ENCODE measurements around the gene MACROD1. TPM values are rescaled to one million over a fixed set of nuclear protein-coding genes. Genes with fewer than 3 reads are reported as not detected.

Gene MACROD1
- total RNA-seq, 2 donors from 2014 or later: 31.6 to 47.0 TPM

DNA sequence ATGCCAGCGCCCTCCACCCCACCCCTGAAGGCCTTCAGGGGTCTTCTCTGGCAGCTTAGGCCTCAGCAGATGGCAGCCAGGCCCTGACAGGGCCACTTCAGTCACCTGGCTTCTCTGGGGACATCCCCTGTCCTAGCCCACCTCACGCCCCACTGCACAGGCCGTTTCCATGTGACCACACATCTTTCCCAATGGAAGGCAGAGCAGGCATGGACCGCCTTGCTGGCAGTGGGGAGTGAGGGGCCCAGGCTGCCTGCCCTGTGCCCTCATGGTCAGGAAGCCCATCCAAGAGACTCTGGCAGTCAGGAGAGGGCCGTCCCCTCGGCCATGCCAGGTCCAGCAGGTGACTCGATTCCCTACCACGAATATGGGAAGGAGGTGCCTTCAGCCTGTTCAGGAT, 25.8 kb downstream of the MACROD1 start:
- no peak for DNase-seq
- intact Hi-C loops (cut with DNase I, micrococcal nuclease): no loop called here
- ATAC-seq: no peak

DNA sequence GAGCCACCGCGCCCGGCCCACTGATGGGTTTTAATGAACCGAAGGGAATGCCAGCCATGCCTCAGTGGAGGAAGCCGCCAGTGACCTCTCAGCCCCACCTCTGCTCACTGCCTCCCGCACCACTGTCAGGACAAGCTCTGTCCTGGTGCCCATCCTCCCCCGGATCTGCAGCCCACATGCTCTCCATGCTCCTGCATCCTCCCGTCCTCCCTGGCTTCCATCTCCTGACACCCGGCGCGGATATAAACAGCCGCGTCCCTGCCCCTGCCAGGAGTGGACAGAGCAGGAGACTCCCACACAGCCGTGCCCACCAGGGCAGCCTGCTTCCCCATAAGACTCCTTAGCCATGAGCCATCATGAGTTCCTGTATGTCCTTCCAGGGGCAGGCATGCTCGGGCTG, 26.9 kb downstream of the MACROD1 start:
- ATAC-seq (no peak), DNase-seq (peak in 1 of 2 donors; percentile 38)
- intact Hi-C loops (cut with DNase I, micrococcal nuclease): no loop called here

DNA sequence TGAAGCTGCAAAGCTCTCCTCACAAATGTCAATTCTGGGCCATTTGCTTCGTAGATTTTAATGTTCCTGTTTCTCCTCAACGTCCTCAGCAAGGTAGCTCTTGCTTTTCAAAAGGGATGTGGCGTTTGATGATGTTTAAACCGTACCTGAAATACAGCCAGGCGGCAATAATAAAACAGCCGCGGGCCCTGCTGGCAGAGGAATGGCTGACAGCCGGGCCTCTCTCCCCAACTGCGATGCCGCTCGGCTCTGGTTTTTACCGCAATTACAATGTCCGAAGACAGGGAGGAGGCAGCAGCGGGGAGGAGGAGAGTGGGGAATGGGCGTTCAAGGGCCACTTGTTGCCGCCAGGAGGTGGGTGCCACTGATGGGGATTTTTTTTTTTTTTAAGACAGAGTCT, 27.5 kb downstream of the MACROD1 start:
- DNase-seq: no peak
- ATAC-seq: no peak
- intact Hi-C loops (cut with DNase I, micrococcal nuclease): no loop called here

DNA sequence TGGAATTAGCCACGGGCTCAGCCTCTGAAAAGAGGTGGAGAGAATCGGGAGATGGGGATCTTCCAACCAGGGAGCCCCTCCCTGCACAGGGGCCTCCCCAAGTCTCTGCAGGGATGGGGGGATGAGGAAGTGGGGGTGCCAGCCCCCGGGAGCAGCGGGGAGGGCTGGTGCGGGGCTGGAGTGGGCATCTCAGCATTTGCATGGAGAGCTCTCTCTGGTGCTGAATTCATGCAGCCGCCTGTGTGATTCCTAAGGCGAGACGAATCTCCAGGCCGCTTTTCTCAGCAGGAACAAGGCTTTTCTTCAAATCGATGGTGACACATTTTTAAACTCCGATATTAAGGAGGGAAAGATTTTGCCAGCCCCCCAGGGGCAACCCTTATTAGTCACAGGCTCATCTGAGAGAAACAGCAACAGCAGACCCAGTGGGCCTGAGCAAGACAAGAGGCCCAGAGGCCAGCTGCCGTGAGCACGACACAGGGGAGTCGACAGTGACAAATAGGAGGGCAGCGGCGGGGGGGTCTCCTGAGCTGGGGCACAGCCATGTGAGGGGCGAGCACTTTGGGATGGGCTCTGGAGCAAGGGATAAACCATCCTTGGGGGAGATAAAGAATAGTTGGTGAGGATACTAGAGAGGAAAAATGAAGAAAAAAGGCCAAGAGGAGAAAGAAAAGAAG, 29.0 kb downstream of the MACROD1 start:
- intact Hi-C loops (cut with DNase I, micrococcal nuclease): no loop called here
- DNase-seq (no peak), ATAC-seq (no peak)

DNA sequence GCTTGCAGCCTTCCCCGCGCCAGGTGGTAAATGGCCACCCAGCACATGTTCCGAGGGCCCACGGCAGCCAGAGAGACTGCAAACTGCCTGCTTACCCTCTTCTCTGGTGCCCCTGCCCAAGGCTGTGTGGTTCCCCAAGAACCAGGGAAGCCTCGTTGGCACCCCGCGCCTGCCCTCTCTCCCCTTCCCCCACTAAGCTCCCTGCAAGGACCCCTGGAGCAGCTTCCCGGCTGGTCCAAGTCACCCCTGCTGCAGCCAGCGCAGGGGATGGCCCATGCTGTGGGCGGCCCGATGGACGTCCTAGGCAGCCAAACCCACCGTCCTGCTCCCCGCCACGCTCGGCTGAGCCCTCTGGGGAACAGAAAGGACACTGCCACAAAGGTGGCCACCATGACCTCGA, 30.2 kb downstream of the MACROD1 start:
- intact Hi-C loops (cut with DNase I, micrococcal nuclease): no loop called here
- no peak for ATAC-seq
- no peak for DNase-seq

DNA sequence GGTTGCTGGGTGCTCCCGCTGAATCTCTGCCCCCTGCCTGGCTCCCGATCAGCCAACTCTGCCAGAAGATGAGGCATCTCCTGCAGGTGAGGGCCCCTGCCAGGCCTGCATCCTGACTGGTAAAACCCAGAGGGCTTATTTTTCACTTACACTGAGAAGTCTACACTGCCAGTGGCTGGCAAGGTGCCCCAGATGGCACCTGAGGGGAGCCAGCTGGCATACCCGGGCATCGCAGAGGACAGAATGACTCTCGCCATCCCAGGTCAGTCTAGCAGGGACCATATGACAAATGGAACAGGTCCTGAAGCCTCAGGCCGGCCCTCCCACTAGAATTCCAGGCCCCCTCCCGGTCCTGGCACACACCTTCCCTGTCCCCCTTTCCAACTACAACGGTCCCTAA, 30.9 kb downstream of the MACROD1 start:
- intact Hi-C loops (cut with DNase I, micrococcal nuclease): no loop called here
- no peak for ATAC-seq
- DNase-seq: no peak

DNA sequence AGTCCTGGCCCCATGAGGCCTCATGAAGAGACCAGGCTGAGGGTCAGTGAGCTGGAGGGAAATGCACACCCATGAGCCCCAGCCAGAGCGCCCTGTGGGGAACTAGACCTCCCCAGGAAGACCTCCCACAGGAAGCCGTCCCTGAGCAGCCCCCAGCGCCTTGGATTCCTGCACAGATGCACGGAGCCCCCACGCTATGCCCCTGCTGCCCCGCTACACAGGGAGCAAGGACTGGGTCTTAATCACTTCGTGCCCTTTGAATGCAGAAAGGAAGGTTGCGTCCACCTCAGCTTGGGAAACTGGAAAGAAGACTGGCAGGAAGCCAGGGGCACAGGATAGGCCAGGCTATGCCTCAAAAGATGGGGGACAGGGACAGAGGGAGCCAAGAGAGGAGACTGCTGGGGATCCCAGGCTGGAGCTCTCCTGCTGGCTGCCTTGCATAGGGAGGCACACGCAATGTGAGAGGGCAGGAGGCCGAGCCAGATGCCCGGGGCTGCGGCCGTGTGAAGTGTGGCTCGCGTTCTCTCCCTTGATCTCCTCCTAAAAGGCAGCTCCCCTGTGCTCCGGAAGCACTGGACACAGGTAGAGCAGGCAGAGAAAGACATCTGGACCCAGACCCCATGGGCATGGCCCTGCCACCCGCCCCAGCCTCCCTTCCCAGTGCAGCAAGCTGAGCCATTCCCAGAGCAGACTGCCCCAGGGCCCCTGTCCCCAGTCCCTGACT, 32.8 kb downstream of the MACROD1 start:
- DNase-seq: no peak
- intact Hi-C loops (cut with DNase I, micrococcal nuclease): no loop called here
- ATAC-seq: no peak

DNA sequence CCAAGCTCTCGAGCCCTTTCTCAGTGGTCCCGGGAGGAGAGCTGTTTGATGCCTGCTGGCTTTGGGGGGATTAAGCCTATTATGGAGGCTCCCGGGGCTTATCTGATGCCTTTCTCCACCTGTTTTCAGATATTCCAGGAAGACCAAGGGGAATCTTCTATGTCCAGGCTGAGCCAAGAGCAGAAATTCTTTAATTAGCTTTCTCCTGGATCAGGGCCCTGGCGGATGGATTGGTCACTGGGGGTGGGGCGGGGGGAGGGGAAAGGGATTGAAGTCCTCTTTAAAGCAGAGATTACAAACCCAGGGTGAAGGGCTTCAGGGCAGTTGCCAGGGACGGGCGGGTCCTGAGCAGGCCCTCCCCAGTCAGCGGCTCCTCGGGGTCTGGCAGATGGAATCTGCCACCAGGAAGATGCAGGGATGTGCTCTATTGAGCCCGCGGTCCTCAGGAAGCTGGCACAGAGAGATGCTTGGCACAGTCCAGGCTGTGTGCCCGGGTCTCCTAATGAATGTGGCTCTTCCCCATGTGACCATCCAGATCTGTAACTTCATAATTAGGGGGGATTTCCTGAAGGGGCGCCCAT, 33.6 kb downstream of the MACROD1 start:
- intact Hi-C loops (cut with DNase I, micrococcal nuclease): no loop called here
- no peak for ATAC-seq
- DNase-seq: no peak

DNA sequence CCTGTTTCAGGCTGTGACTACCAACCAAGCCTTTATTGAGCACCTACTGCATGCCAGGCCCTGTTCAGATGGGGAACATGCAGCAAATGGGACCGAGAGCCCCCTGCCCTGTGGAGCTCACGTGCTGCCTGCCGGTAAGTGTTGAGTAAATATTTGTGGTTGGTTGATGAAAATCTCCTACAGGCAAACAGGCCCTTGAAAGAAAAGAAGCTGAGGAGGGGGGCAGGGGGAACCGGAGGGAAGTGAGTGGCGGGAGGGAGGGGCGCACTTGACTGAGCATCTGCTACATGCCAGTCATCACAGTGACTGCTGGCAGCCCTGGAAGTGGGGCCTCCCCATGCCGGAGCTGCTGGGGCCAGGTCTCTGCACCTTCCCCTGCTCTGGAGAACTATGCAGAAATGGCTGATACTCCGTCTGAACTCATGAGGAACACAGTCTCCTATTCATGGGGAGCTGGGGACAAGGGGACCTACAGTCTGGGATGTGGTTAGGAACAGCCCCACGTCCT, 34.2 kb downstream of the MACROD1 start:
- DNase-seq (no peak), ATAC-seq (no peak)
- intact Hi-C loops (cut with DNase I, micrococcal nuclease): no loop called here

DNA sequence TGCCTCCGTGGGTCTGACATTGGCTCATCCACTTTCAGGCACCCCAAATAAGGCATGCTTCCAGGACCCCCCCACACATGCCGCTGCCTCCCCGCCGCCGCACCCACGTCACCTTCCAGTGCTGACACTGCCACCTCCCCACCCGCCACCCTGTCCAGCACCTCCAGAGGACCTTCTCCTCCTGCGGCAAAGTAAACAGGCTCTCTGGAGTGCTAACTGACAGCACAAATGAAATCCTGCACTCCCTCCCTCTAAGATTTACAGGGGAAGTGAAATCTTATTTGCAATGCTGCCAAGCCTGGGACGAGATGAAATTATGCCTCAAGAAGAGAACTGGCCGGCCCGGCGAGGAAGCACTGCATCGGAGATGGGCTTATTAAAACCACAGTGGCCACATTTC, 35.3 kb downstream of the MACROD1 start:
- intact Hi-C loops (cut with DNase I, micrococcal nuclease): no loop called here
- DNase-seq (no peak), ATAC-seq (no peak)

DNA sequence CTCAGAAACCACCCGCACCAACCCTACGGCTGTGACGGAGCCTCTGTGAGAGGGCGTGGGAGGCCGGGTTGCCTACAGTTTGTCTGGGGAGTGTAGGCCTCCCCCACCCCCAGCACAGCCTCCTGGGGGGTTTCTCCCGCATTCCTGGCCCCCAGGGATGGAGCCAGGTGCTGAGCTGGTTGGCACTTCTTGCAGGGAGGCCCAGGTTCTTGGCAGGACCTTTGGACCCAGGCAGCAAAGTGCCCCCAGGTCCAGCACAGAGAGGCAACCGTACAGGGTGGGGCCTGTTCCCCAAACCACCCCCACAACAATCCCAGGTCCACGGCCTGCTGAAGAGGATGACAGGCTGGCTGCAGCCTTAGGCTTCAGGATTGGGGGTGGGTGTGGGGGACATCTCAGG, 36.5 kb downstream of the MACROD1 start:
- no peak for ATAC-seq
- DNase-seq: no peak
- intact Hi-C loops (cut with DNase I, micrococcal nuclease): no loop called here

DNA sequence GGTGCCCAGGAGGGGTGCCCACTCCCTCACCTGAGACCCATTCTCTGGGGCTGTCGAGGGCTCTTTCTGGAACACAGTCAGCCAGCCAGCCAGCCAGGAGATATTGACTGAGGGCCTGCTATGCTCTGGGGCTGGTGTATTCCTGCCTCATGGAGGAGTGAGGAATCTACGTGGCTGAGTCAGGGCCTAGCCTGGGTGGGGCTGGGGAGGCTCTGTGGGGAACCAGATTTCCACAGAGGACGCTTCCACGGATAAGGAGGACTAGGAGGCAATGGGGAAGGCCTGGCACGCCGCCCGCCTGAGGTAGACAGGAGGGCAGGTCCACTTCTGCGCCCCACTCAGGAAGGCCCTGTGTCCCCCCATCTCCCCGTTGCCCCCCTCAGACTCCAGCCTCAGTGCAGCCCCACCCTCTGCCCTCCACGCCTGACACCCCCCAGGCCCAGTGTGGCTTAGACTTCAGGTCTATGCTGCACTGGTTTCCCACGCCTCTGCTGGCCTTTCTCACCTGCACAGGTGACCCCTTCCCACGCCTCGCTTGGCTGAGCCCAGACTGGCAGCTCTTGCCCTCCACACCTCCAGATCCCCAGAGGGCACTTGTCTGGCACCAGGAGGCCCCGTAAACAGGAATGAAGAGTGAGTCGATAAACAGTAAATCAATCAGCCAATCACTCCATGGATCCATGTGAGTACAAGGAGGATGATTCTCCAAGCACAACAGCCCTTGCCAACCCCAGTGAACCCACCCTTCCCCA, 37.5 kb downstream of the MACROD1 start:
- intact Hi-C loops (cut with DNase I, micrococcal nuclease): no loop called here
- peak; percentile 22 for ATAC-seq

DNA sequence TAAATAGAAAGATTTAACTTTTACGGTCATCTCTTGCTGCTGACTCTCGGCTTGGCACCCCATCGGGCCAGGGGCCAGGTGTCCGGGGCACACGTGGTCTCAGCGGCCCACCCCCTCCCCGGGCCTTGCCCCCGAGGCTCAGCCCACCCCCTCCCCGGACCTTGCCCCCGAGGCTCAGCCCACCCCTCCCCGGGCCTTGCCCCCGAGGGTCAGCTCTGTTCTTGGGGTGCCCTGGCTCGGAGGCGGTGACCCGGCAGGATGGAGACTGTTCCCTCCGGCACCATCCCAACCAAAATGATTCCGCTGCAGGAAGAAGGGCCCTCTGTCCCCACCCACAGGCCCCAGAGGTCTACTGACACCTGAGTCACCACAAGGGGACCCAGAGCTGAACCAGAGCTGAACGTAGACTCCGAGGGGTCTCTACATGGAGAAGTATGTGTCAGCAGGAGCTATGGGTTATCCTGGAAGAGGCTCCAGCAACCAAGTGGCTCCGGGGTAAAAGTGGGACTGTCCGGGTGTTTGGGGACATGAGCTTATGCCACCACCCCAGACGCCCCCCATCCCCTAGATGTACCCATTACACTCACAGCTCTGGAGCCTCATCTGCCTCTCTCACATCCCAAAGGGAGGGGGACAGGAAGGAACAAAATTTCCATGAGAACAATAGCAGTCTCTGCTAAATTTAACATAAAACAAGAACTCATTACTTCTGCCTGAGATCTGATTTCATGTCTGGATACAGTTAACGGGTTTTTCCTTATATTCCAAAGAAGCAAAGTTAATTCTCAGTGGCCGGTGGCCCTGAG, 38.4 kb downstream of the MACROD1 start:
- intact Hi-C loops (cut with DNase I, micrococcal nuclease): no loop called here
- ATAC-seq (no peak), DNase-seq (no peak)

More for the DNA sequence above, 37.5 kb downstream of the MACROD1 start:
- no peak for DNase-seq

DNA sequence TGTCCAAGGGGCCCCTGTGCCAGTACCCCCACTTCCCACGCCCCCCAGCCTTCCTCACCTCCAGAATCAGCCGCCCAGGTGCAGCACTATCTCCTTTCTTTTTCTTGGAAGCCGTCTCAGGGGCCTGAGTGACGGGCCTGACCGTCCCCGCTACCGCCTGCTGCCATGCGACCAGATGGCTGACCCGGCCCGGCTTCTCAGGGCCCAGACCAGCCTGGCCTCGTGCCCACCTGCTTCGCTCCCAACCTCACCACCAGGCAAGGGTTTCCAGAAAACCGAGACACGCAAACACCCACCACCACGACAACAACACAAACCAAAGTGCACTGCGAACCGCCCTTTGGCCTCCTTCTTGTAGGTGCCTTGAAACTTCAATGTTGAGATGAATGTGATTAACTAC, 39.1 kb downstream of the MACROD1 start:
- DNase-seq: no peak
- intact Hi-C loops (cut with DNase I, micrococcal nuclease): no loop called here
- ATAC-seq: no peak

DNA sequence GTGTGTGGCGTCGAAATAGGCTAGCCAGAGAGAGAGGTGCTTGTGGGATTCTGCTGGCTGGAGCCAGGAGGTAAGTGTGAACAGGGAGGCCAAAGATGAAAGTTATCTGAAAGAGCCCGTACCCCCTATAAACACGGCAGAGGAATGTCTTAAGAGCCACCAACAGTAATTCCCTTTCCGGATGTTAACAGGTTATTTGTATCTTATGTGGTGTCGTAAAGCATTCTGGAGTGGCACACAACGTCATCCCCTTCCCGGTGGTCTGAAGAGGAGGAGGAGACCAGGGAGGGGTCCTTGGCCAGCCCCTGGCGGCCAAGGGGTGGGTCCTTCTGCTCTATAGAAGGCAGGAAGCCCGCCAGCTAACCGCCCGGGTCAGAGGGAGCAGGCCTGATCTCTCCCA, 39.5 kb downstream of the MACROD1 start:
- intact Hi-C loops (cut with DNase I, micrococcal nuclease): no loop called here
- no peak for ATAC-seq
- no peak for DNase-seq

DNA sequence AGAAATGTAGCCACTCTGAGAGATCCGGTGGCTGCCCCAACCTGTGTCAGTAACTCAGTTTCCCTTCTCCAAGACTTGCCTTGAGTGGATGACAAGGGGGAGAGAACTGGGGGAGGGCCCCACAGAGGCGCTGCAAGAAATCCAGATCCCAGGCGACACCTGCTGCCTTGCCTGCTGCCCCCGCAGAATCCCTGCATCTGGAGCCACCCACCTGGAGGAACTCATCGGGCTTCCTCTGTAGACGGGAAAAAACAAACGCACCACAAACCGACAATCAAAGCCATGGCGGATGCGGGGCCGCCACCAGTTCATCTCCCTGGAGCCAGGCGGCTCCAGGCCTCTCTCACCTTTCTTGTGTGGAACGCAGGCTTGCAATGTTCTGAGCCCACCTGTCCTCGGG, 40.2 kb downstream of the MACROD1 start:
- intact Hi-C loops (cut with DNase I, micrococcal nuclease): no loop called here
- ATAC-seq: no peak
- DNase-seq: no peak

DNA sequence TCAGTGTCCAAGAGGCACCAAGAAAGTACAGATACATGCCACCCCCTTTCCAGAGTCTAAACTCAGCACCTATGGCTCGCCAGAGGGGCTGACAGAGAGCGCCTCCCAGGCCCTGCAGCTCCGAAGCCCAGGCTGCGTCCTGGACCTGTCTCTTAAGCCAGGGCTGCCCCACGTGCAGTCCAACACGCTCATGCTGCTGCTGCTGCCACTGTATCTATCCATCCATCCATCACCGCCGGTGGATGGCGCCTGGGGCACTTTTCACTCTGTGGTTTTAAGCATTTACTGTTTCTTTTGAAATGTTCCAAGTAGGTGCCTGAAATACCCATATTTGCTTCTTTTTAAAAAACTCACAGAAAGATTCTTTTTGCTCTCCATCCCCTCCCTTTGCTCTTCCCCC, 41.8 kb downstream of the MACROD1 start:
- intact Hi-C loops (cut with DNase I, micrococcal nuclease): no loop called here
- DNase-seq (no peak), ATAC-seq (no peak)

DNA sequence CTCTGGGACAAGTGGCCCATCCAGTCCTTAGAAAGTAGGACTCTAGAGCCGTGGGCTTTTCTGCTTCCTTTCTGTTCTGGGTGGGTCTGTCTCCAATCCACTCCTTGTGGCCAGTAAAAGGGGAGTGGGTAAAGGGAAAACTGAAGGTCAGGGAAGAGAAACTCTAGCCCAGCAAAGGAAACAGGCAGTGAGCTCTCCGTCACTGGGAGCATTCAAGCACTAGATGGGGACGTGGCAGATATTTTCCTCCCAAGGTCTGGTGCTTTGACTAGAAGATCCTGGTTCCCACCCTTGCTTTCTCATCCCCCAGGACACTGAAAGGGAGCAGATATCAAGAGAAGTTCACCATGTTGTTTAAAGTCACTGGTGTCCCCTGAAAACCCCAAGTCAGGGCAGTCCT, 42.2 kb downstream of the MACROD1 start:
- intact Hi-C loops (cut with DNase I, micrococcal nuclease): no loop called here
- ATAC-seq (no peak), DNase-seq (no peak)

Data from left colon (tissue), 2 donors.